SKM-1 treated with dmso at 0.1 percent for 144 hours (cell line): ENCODE results near the gene PLCB1.

Source experiments
- DNase-seq: peaks from one replicate; lab custom pipeline; 2025; ENCODE audit not compliant: unreplicated experiment; lab: John Stamatoyannopoulos, UW

The PLCB1 gene

DNA sequence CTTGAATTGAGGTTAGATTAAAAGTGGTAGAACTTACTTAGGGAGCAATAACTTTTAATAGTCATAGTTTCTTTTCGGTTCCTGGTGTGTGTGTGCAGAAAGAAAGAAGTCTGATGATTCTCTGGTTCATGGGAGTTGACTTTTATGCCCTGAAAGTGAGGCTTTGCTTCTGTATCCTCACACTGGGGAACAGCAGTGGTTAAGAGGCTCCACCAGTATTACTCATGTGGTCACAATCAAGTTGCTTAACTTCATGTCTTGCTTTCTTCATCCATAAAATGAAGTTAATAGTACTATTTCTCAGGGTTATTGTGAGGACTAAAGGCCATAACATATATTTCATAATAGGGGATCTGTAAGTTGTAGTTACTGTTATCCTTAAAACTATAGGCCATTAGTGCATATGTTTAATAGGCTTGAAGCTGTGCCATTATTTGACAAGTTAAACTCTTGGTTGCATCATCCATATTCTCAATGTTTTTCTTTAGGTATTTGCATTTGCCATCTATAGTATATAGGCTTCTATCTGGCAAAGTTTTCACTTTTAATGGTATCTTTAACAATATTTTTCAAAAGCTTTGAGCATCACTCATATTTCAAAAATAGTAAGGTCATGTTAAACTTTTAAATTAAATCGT lies 262.4 kb downstream of the PLCB1 start:
- peak; percentile 42 for DNase-seq

DNA sequence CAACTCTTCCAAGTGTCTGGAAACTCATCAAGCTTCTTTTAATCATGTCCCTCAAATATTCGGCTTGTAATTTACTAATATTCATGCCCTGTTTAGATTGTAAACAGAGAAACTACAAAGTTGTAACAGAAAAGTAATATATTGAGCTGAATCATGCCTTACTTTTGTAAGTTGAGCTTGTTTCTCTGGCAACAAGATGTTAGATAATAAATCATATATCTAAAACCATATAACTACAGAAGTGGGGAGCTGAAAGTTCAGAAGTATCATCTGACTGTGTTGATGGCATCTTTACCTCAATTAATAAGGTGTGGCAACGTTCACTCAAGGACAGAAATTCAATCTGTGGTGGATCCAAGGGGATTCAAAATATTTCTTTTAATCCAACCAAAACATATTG lies 263.9 kb downstream of the PLCB1 start:
- DNase-seq: no peak

GRCh38 chr20:8398263-8399051 lies 266.4 kb downstream of the PLCB1 start:
- no peak for DNase-seq

GRCh38 chr20:8399947-8400346 lies 267.9 kb downstream of the PLCB1 start:
- peak; percentile 65 for DNase-seq

DNA sequence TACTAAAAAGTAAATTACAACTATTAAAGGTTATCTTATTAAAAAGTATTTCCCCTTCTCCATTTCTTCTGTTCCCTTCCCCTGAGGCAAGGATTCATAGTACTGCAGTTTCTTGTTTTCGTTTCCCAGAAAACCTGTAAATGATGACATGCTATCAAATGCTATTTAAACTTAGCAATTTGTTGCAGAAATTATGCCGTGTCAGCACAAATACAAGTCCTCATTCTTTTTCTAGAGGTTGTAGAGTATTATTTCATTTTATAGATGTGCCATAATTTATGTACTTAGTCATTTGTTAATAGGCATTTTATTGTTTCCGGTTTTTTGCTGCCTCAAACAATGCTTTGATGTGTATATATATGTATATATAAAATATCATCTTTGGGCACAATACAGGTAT lies 268.4 kb downstream of the PLCB1 start:
- DNase-seq: no peak

DNA sequence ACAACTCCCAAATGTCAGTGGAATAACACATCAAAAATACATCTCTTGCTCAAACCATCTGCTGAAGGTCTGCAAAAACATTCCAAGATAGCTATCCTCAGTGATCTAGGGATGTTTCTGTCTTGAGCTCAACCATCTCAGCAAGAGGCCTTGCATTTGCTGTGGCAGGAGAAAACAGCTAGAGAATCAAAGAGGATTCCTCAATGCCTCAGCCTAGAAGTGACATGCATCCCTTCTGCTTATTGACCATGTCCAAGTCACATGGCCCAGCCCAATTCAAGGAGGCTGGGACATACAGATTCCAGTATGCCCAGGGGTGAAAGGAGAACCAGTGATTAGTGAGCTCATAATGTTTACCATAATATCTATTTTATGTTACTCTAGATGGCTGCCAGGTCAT lies 269.5 kb downstream of the PLCB1 start:
- DNase-seq: no peak

DNA sequence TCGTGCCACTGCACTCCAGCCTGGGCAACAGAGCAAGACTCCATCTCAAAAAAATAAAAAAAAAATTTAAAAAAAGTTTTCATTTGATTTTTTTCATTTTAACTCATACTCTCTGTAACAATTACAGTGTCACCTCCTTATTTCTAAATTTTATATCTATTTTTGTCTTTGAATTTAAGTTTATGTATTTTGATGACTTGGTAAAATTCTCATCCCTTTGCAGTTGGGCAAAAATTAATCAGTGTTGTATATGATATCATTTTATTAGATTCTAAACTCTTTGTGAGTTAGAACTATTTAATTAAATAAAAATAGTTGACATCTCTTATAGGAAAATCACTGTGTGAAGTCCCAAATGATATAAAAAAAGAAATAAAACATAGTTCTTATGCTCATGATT lies 270.7 kb downstream of the PLCB1 start:
- no peak for DNase-seq

- no peak for DNase-seq
Observed at GRCh38 chr20:8404912-8405635, 273.0 kb downstream of the PLCB1 start.

DNA sequence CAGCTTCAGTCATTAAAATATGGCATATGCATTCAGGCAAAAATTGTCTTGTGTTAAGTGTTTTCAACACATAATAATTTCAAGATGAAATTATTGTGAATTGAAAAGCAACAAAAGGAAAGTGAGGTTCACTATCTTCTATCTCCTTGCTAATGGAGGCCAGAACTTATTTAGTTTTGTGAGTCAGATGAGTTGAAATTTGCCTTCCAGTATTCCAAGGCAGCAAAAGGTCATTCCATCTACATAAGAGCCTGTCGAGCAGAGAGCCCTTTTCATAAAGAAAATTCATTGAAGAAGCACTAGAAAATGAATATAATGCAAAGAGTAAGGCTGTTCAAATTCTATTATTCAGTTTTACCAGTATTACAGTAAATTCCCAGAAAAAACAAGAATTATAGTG lies 274.3 kb downstream of the PLCB1 start:
- no peak for DNase-seq

DNA sequence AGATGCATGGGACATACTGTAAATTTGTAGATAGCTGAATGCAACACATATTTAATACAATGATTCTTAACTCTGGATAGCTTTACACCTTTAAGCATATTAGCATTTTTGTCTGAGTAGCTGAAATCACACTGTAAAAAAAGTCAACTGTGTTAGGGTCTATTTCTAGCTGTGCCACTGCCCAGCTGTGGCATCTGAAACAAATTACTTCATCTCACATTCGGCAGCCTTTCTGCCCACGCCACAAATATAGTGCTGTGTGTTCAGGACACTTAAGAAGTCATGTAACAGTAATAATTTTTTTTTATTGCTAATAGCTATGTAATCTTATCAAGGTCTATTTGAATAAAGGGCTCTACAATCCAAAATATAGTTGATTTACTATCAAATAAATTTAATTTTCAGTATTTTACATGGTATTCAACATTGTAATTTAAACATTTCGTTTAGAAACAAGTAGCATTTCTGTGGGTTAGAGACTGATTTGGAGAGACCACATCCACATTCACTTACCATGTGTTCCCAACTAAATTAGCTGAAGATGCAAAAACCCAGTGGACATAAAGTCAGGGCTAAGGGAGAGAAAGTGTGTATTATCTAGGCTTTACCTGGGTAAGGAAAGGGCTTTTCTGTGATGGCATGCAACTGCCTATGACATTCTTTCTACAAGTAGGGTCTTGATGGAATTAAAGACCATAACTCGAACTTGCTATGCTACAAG lies 276.7 kb downstream of the PLCB1 start:
- DNase-seq: no peak

- DNase-seq: no peak
Observed at GRCh38 chr20:8413691-8414090, 281.6 kb downstream of the PLCB1 start.

GRCh38 chr20:8414586-8415274 lies 282.7 kb downstream of the PLCB1 start:
- DNase-seq: no peak

DNA sequence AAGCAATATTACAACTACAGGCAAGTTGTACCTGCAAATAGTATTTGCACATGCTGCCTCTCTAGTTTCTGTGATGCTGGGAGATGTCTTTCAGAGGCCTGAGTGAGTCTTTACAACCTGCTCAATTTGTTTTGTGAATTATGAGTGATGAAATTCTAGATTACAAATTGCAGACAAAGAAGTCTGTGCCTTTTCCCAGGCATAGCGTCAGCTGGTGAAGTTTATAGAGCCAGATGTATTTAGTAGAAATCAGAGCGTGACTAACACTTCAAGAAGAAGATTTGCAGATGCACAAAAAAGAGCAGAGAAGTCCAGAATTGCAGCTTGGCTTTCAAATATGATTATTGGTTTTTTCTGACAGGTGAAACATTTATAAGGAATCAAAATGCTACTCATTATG lies 289.9 kb downstream of the PLCB1 start:
- DNase-seq: no peak

- no peak for DNase-seq
Observed at GRCh38 chr20:8423482-8423881, 291.4 kb downstream of the PLCB1 start.

- DNase-seq: no peak
Observed at GRCh38 chr20:8424010-8424409, 291.9 kb downstream of the PLCB1 start.

GRCh38 chr20:8425016-8425415 lies 292.9 kb downstream of the PLCB1 start:
- no peak for DNase-seq

- no peak for DNase-seq
Observed at GRCh38 chr20:8425802-8426201, 293.7 kb downstream of the PLCB1 start.

DNA sequence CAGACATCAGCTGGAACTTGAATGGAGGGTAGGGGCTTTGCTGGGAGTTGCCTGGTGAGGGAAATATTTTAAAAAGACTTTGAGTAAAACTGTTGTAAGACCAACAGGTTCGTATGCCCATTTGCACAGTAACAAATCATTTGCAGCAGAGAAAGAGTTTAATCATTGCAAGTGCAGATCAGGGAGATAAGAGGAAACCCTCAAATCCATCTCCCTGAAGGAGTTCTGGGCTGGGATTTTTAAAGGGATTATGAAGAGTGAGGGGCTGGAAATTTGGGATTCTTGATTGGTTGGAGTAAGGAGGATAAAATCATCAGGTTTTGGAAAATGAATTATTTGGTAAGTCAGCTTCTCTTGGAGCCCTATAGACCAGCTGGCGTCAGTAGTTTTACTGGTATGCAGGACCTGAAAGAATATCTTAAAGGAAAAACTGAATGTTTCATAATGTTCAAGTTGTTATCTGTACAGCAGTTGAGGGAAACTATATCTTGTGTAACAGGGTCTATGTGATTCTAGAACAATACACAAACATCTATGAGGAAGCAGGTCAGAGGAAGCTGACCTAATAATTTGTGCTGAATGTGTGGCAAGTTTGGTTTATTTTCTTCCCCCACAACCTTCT lies 295.5 kb downstream of the PLCB1 start:
- peak; percentile 48 for DNase-seq

- DNase-seq: no peak
Observed at GRCh38 chr20:8428988-8429387, 296.9 kb downstream of the PLCB1 start.
